BJ (cell line): ENCODE measurements around the gene CLDN19. TPM values are rescaled to one million over a fixed set of nuclear protein-coding genes. Genes with fewer than 3 reads are reported as not detected.

ENCODE experiments used
- CTCF ChIA-PET: fragments of 350-600 bp; formaldehyde crosslinking; extraction: SDS; loops from one replicate; lab custom pipeline; 2021; ENCODE audit warnings: antibody characterized with exemption, inconsistent platforms; lab: Yijun Ruan, JAX
- POLR2A ChIA-PET: fragments of 300-600 bp; sonication (Branson Sonifier 250); formaldehyde crosslinking; extraction: SDS; loops from one replicate; lab custom pipeline; 2021; ENCODE audit warnings: antibody characterized with exemption; lab: Charles Lee
- DNase-seq: peaks from one replicate; pipeline ENCODE4 v3.0.0-alpha.2; 2011; ENCODE audit warnings: low read depth
- H3K27me3 ChIP-seq: 2 replicates; pipeline ENCODE4 v1.6.0; 2011; ENCODE audit warnings: low read length; ENCODE audit not compliant: control insufficient read depth, insufficient read depth
- H3K36me3 ChIP-seq: 2 replicates; pipeline ENCODE4 v1.5.1; 2011; ENCODE audit warnings: low read length; ENCODE audit not compliant: control insufficient read depth, insufficient read depth
- H3K4me3 ChIP-seq: 2 replicates; pipeline ENCODE4 v1.5.1; 2011; ENCODE audit warnings: low read depth, mild to moderate bottlenecking, control low read depth, low read length
- CTCF ChIP-seq: IDR thresholded peaks from 2 replicates; pipeline ENCODE4 v1.5.1; 2011; ENCODE audit warnings: low read depth, mild to moderate bottlenecking, control low read depth, inconsistent platforms, low read length, moderate library complexity; ENCODE audit not compliant: insufficient read depth
- polyA plus RNA-seq: library from polyadenylated mRNA; depleted of rRNA; stranded (reverse); fragments of >200 nt; gene quantifications from 2 replicates; pipeline ENCODE4 v1.2.3, GENCODE V29; 2011

Gene CLDN19
- polyA plus RNA-seq, 1 experiment = not detected

- no peaks in the 10 kb centered on the region for H3K27me3 ChIP-seq
- ChIA-PET CTCF (interaction anchor here (2.1 to 5.8 kb wide), 3 partner anchors 10 to 594 kb away, joined by 5 to 34 read pairs (median 17); no protein-coding TSS in a partner anchor), POLR2A (interaction anchor here (0.7 kb wide), 1 partner anchor 433 kb away, joined by 4 read pairs; no protein-coding TSS in a partner anchor)
- no peak for DNase-seq
- no peak for TF ChIP-seq CTCF
- H3K4me3 ChIP-seq = peak overlapping the region; percentile 69
- peaks cover under 1% of the 10 kb centered on the region for H3K36me3 ChIP-seq
These were observed 27.5 kb upstream of the CLDN19 start for GRCh38 chr1:42767510-42768000.

DNA sequence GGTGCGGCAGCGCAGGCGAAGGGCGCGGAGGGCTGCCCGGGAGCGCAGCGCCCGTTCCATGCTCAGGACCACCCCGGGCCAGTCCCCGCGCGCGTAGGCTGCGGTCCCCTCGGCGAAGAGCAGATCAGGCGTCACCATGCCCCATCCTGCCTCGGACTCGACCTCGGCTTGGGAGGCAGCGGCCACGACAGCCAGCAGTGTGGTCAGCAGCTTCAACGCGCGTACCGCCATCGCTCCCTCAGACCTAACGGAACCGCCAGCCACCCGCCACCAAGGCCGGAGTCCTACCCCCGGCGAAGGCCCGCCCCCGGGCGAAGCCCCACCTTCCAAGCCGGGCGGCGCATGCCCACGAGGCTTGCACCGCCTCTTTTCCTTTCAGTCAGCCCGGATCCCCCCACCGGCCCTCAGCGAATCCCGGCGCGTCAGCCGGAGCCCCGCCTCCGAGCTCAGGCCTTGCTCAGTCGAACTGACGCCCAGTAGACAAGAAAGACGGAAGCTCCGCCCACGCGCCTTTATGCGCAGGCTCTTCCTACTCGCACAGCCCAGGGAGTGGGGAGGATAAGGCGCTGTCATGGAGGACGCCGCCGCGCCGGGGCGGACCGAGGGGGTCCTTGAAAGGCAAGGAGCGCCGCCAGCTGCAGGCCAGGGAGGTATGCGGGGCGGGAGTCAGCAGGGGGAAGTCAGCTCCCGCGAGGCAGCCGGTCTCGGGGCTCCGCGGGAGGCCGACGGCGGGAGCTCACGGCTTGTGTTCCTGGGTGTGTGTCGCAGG, 26.9 kb upstream of the CLDN19 start, which contains the start of the genes C1orf50 and P3H1:
C1orf50 (plus strand) TSS at position 509 of the 769 bp plus-strand sequence; CDS start at position 572, 63 bp downstream.
P3H1 (minus strand) TSS at position 288 of the 769 bp plus-strand sequence; CDS start at position 231, 57 bp downstream.
- Histone ChIP-seq H3K27me3 (no peaks in the 10 kb centered on the region), H3K4me3 (peak within 1 kb of the TSS; percentile 69), H3K36me3 (peaks cover 5% of the 10 kb centered on the region)
- ChIA-PET POLR2A (interaction anchor here (0.6 to 0.9 kb wide), 4 partner anchors 50 to 500 kb away, joined by 3 to 6 read pairs (median 4); partner anchors contain the start of genes ERMAP and SVBP), CTCF (interaction anchor here (0.6 to 5.8 kb wide), 12 partner anchors 7 to 594 kb away, joined by 3 to 34 read pairs (median 5); no protein-coding TSS in a partner anchor)
- TF ChIP-seq CTCF = no peak
- DNase-seq = peak; percentile 97

DNA sequence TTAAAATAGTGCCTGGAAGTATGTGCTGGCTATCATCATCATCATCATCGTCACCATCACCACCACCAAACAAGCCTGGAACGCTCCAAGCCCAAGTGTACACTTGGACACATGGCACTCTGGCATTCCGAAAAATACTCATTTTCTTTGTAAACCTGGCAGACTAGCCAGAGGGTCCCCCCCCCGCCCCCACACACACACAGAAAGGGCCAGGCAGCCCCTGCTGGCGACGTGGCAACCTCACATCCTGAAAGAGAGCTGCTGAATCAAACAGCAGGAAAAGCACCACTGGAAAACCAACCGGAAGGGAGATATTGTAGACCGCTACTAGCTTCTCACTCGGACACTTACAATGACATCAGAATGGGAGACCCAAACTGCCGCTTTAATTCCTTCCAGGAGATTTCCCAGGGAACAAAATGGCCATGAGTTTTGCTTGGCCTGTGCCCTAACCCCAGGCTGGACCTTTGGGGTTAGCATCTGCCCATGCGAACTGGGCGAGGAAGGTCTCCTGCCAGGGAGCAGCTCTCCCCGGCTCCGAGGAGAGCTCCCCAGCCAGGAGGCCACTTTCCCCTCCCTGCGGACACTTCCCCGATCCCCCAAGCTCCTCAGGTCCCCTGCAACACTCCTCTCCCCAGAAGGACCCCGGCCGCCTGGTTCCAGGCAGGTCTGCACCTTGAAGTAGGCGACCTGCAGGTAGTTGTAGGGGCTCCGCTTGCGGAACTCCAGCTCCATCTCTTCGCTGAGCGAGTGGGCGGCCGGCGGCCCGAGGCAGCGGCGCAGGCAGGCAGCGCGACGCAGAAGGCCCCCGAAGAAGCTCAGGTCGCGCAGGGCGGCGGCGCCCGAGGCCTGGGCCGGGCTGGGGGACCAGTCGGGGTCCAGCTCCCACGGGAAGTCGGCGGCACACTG, 26.1 kb upstream of the CLDN19 start:
- peaks cover 7% of the 10 kb centered on the region for H3K36me3 ChIP-seq
- TF ChIP-seq CTCF = peak; percentile 81
- H3K27me3 ChIP-seq = no peaks in the 10 kb centered on the region
- DNase-seq = no peak
- ChIA-PET POLR2A (interaction anchor here (0.6 to 0.9 kb wide), 7 partner anchors 12 to 501 kb away, joined by 3 to 6 read pairs (median 4); partner anchors contain the start of genes ERMAP and SVBP), CTCF (interaction anchor here (0.6 to 5.8 kb wide), 21 partner anchors 8 to 593 kb away, joined by 3 to 34 read pairs (median 4); no protein-coding TSS in a partner anchor)
- peak overlapping the region; percentile 69 for H3K4me3 ChIP-seq

GRCh38 chr1:42765269-42765668, 25.2 kb upstream of the CLDN19 start:
- no peak for TF ChIP-seq CTCF
- Histone ChIP-seq H3K27me3 (no peaks in the 10 kb centered on the region), H3K36me3 (peaks cover 7% of the 10 kb centered on the region), H3K4me3 (peak overlapping the region; percentile 69)
- POLR2A ChIA-PET = interaction anchor here (0.6 kb wide), 1 partner anchor 431 kb away, joined by 4 read pairs; no protein-coding TSS in a partner anchor
- CTCF ChIA-PET = interaction anchor here (0.8 to 3.3 kb wide), 6 partner anchors 8 to 191 kb away, joined by 3 to 17 read pairs (median 4); no protein-coding TSS in a partner anchor
- no peak for DNase-seq
